WERI-Rb-1 (cell line): Measurements from ENCODE around the gene TASP1.

Experiments used
- DNase-seq: peaks from one replicate; pipeline ENCODE4 v3.0.0-alpha.2; 2020
- H3K27ac ChIP-seq: fragments of 250-450 bp; sonication (Bioruptor Pico); 2 replicates; pipeline ENCODE4 v1.5.1; 2020; ENCODE audit warnings: mild to moderate bottlenecking, moderate library complexity
- H3K27me3 ChIP-seq: fragments of 250-450 bp; sonication (Bioruptor Pico); 2 replicates; pipeline ENCODE4 v1.5.1; 2021; ENCODE audit warnings: mild to moderate bottlenecking, low read depth, moderate library complexity; ENCODE audit not compliant: insufficient read depth, severe bottlenecking
- H3K36me3 ChIP-seq: fragments of 250-450 bp; sonication (Bioruptor Pico); 2 replicates; pipeline ENCODE4 v1.5.1; 2020; ENCODE audit warnings: mild to moderate bottlenecking, moderate library complexity
- H3K4me3 ChIP-seq: 2 replicates; pipeline ENCODE4 v1.5.1; 2011; ENCODE audit warnings: low read depth, mild to moderate bottlenecking, control low read depth, low read length
- H3K9me3 ChIP-seq: fragments of 250-450 bp; sonication (Bioruptor Pico); 2 replicates; pipeline ENCODE4 v1.5.1; 2021; ENCODE audit warnings: mild to moderate bottlenecking, moderate library complexity; ENCODE audit not compliant: severe bottlenecking
- TF ChIP-seq, protein P1 (sequence below): IDR thresholded peaks from 2 replicates; pipeline ENCODE4 v1.5.1; 2011; ENCODE audit warnings: low read depth, mild to moderate bottlenecking, control low read depth, inconsistent platforms, low read length

Gene TASP1

DNA sequence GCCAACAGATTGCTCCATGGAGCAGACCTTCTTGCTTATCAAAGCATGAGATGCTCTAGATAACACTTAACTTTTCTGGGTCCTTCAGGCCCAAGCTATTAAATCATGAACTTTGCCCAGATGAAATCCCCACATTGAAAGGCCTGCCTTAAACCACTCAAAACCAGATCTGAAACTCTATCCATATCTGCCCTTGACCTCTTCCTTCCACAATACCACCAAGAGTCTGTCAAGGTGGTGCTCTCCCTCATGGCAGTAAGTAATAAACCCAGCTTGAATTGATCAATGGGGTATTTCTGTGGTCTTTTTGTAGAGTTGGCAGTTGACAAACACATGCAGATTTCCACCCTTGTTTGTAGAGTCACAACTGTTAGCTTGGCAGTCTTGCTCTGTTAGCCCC is 282.1 kb downstream of the TASP1 start:
- no peak overlapping the region for H3K27ac ChIP-seq
- TF ChIP-seq, protein P1, sequence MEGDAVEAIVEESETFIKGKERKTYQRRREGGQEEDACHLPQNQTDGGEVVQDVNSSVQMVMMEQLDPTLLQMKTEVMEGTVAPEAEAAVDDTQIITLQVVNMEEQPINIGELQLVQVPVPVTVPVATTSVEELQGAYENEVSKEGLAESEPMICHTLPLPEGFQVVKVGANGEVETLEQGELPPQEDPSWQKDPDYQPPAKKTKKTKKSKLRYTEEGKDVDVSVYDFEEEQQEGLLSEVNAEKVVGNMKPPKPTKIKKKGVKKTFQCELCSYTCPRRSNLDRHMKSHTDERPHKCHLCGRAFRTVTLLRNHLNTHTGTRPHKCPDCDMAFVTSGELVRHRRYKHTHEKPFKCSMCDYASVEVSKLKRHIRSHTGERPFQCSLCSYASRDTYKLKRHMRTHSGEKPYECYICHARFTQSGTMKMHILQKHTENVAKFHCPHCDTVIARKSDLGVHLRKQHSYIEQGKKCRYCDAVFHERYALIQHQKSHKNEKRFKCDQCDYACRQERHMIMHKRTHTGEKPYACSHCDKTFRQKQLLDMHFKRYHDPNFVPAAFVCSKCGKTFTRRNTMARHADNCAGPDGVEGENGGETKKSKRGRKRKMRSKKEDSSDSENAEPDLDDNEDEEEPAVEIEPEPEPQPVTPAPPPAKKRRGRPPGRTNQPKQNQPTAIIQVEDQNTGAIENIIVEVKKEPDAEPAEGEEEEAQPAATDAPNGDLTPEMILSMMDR: no peak
- no peaks in the 10 kb centered on the region for H3K9me3 ChIP-seq
- DNase-seq: no peak
- no peak overlapping the region for H3K4me3 ChIP-seq
- no peaks in the 10 kb centered on the region for H3K36me3 ChIP-seq
- no peaks in the 10 kb centered on the region for H3K27me3 ChIP-seq

- no peak for DNase-seq
- Histone ChIP-seq H3K36me3 (no peaks in the 10 kb centered on the region), H3K9me3 (no peaks in the 10 kb centered on the region), H3K27me3 (no peaks in the 10 kb centered on the region), H3K27ac (no peak overlapping the region), H3K4me3 (no peak overlapping the region)
- TF ChIP-seq, protein P1: no peak
Observed at GRCh38 chr20:13355941-13356486, 282.7 kb downstream of the TASP1 start.

- no peak for DNase-seq
- no peaks in the 10 kb centered on the region for H3K27me3 ChIP-seq
Observed at GRCh38 chr20:13355411-13355810, 283.3 kb downstream of the TASP1 start.

DNA sequence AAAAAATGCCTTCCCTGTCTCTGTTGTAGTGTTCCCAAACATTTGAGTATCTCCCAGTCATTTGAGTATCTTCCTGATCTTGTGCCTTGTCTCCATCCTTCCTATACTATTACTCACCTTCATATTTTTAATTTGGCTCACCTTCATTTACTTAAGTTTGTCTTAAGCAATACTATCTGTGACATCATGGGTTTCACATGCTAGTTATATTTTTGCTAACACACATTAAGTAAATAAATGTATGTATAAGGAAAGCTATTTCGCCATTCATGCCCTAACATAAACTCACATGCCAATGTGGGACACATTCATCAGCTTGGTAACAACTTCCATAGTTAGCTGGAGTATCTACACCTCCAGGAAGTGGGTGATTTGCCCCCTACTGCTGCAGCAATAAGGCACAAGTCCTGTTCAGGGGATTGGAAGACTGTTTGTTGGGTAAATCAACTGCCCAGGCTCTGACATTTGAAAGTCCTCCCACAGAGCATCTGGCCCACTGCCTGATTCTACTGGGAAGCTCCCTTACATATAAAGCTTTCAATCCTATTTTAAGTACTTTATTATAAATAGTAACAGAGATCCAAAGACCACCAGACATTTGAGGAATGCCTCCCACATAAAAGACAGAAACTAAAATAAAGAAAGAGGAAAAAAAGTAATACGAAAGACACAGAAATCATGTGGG is 285.3 kb downstream of the TASP1 start:
- DNase-seq: no peak
- Histone ChIP-seq H3K27ac (no peak overlapping the region), H3K27me3 (no peaks in the 10 kb centered on the region), H3K4me3 (no peak overlapping the region), H3K9me3 (no peaks in the 10 kb centered on the region), H3K36me3 (no peaks in the 10 kb centered on the region)
- TF ChIP-seq, protein P1: no peak

More at GRCh38 chr20:13355411-13355810, 283.3 kb downstream of the TASP1 start:
- Histone ChIP-seq H3K9me3 (no peaks in the 10 kb centered on the region), H3K27ac (no peak overlapping the region), H3K4me3 (no peak overlapping the region), H3K36me3 (no peaks in the 10 kb centered on the region)
- TF ChIP-seq, protein P1: no peak

- Histone ChIP-seq H3K27me3 (no peaks in the 10 kb centered on the region), H3K9me3 (no peaks in the 10 kb centered on the region), H3K36me3 (no peaks in the 10 kb centered on the region), H3K4me3 (no peak overlapping the region), H3K27ac (no peak overlapping the region)
- TF ChIP-seq, protein P1: no peak
- DNase-seq: no peak
Observed at GRCh38 chr20:13349235-13349604, 289.5 kb downstream of the TASP1 start.
